ENCODE results near the gene PLTP. TPM values are rescaled to one million over a fixed set of nuclear protein-coding genes. Genes with fewer than 3 reads are reported as not detected.

The PLTP gene
- total RNA-seq, 4 donors from 2014 or later: 22.2 to 77.3 (median 37.3) TPM

DNA sequence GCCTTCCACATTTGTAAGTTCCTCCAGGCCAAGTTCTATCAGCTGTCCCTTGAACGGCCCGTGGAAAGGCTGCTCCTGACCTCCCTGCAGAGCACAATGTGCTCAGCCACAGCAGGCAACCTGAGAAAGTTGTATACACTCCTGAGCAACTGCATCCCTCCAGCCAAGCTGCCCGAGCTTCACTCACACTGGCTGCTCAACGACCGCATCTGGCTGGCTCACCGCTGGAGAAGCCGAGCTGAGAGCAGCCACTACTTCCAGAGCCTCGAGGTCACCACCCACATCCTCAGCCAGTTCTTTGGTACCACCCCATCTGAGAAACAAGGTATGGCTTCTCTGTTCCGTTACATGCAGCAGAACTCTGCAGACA, 28.9 kb downstream of the PLTP start:
- no peak for ATAC-seq
- intact Hi-C loops (cut with DNase I; ENCODE audit: low total_unique reads): loop anchor here (2.0 kb wide), 1 partner anchor 52 kb away; the partner anchor contains the start of gene PCIF1

DNA sequence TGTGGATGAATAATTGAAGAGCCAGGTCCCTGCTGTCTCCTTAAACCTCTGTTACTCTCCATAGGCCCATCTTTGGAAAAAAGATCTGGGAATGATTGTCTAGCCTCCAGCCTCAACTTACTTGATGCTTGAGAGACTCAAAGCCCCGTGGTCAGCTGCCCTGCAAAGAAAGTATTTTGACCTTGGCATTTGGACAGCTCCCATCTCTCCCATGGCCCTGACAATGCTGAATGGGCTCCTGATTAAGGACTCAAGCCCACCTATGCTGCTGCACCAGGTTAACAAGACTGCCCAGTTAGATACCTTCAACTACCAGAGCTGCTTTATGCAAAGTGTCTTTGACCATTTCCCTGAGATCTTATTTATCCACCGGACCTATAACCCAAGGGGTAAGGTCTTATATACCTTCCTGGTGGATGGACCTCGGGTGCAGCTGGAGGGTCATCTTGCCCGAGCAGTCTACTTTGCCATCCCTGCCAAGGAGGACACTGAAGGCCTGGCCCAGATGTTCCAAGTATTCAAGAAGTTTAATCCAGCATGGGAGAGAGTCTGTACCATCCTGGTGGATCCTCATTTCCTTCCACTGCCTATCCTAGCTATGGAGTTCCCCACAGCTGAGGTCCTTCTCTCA, 29.4 kb downstream of the PLTP start:
- H3K4me3 ChIP-seq: no peak overlapping the region
- H3K9me3 ChIP-seq: no peaks in the 10 kb centered on the region
- in situ Hi-C loops (cut with MboI; ENCODE audit: low sequenced_read_pairs in 4 of 4) (loop anchor here in 1 of 4 donors (10.0 kb wide), 1 partner anchor 88 kb away; the partner anchor contains the start of genes DNTTIP1 and WFDC3), intact Hi-C loops (cut with DNase I; ENCODE audit: low total_unique reads) (loop anchor here (2.0 kb wide), 1 partner anchor 52 kb away; the partner anchor contains the start of gene PCIF1)
- no peaks in the 10 kb centered on the region for H3K27me3 ChIP-seq
- TF ChIP-seq, protein P1, sequence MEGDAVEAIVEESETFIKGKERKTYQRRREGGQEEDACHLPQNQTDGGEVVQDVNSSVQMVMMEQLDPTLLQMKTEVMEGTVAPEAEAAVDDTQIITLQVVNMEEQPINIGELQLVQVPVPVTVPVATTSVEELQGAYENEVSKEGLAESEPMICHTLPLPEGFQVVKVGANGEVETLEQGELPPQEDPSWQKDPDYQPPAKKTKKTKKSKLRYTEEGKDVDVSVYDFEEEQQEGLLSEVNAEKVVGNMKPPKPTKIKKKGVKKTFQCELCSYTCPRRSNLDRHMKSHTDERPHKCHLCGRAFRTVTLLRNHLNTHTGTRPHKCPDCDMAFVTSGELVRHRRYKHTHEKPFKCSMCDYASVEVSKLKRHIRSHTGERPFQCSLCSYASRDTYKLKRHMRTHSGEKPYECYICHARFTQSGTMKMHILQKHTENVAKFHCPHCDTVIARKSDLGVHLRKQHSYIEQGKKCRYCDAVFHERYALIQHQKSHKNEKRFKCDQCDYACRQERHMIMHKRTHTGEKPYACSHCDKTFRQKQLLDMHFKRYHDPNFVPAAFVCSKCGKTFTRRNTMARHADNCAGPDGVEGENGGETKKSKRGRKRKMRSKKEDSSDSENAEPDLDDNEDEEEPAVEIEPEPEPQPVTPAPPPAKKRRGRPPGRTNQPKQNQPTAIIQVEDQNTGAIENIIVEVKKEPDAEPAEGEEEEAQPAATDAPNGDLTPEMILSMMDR (IDR thresholded peaks at IDR 0.05 in 4 of 5, conservative IDR thresholded peaks at IDR 0.05 in 1 of 5): no peak
- no peak for TF ChIP-seq POLR2A (IDR thresholded peaks at IDR 0.05)
- DNase-seq (no peak), ATAC-seq (no peak)
- H3K36me3 ChIP-seq: peaks cover 0 to 34% of the 10 kb centered on the region in 2 donors
- peaks cover 9 to 13% of the 10 kb centered on the region in 2 donors for H3K4me1 ChIP-seq
- H3K27ac ChIP-seq: peak overlapping the region in 1 of 4 donors; percentile 95

More for the DNA sequence above, 28.9 kb downstream of the PLTP start:
- H3K9me3 ChIP-seq: no peaks in the 10 kb centered on the region
- H3K27ac ChIP-seq: peak overlapping the region in 1 of 4 donors; percentile 95
- TF ChIP-seq POLR2A (IDR thresholded peaks at IDR 0.05): no peak
- TF ChIP-seq, protein P1 (IDR thresholded peaks at IDR 0.05 in 4 of 5, conservative IDR thresholded peaks at IDR 0.05 in 1 of 5): no peak
- peaks cover 9 to 13% of the 10 kb centered on the region in 2 donors for H3K4me1 ChIP-seq
- H3K27me3 ChIP-seq: no peaks in the 10 kb centered on the region
- H3K4me3 ChIP-seq: no peak overlapping the region
- DNase-seq: no peak
- in situ Hi-C loops (cut with MboI; ENCODE audit: low sequenced_read_pairs in 4 of 4): loop anchor here in 1 of 4 donors (10.0 kb wide), 1 partner anchor 88 kb away; the partner anchor contains the start of genes DNTTIP1 and WFDC3
- H3K36me3 ChIP-seq: peaks cover 0 to 29% of the 10 kb centered on the region in 2 donors

DNA sequence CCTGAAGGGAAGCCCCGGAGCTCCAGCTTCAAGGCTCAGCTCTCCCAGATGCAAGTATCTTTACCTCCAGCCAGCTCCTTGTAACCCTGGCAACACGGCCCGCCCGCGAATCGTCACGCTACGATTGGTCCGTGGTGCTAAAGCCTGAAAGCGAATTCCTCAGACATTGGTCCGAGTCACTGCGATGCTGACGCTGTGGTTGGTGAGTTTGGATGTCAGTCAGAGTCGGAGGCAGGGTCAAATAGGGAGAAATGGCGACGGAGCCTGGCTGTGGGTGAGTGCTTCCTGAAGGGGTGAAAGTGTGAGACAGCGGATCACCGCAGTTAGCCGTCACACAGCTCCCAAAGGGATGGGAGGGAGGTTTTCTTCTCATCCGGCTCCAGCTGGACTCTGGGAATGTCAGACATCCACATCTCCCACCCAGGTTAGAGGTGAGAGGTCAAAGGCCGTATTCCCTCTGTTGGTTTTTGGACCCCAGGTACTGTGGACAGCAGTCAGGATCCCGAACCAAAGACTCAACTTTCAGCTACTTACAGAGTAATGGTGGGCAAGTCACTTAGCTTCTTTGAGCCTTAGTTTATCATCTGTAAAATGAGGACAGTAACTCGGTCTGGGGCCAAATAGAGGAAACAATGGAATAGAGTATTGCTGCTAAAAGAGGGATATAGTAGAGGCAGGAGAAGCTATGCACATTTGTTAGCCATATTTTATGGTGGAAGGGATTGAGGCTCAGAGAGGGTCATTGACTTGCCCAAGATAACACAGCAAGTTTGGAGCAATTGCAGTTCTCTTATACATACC, 30.8 kb downstream of the PLTP start, which contains the start of gene ZSWIM1:
ZSWIM1 (plus strand) TSS at position 240 of the 801 bp plus-strand sequence. CDS start 1,366 bp downstream, outside the sequence.
- H3K36me3 ChIP-seq: peaks cover 0 to 32% of the 10 kb centered on the region in 2 donors
- intact Hi-C loops (cut with DNase I; ENCODE audit: low total_unique reads) (loop anchor here (1.0 to 2.0 kb wide), 3 partner anchors 24 to 90 kb away; partner anchors contain the start of genes ACOT8 and ZSWIM3), in situ Hi-C loops (cut with MboI; ENCODE audit: low sequenced_read_pairs in 4 of 4) (loop anchor here in 1 of 4 donors (10.0 kb wide), 1 partner anchor 86 kb away; the partner anchor contains the start of genes DNTTIP1 and WFDC3)
- peaks cover 9 to 13% of the 10 kb centered on the region in 2 donors for H3K4me1 ChIP-seq
- TF ChIP-seq, protein P1 (IDR thresholded peaks at IDR 0.05 in 4 of 5, conservative IDR thresholded peaks at IDR 0.05 in 1 of 5): no peak
- peak in 1 of 2 donors; percentile 45 for TF ChIP-seq POLR2A (IDR thresholded peaks at IDR 0.05)
- H3K27me3 ChIP-seq: no peaks in the 10 kb centered on the region
- DNase-seq (peak; percentile 98 to 99), ATAC-seq (peak; percentile 100)
- peak within 1 kb of the TSS; percentile 87 to 95 (median 92) for H3K27ac ChIP-seq
- H3K4me3 ChIP-seq: peak within 1 kb of the TSS; percentile 67 to 70 (median 68)
- H3K9me3 ChIP-seq: no peaks in the 10 kb centered on the region

DNA sequence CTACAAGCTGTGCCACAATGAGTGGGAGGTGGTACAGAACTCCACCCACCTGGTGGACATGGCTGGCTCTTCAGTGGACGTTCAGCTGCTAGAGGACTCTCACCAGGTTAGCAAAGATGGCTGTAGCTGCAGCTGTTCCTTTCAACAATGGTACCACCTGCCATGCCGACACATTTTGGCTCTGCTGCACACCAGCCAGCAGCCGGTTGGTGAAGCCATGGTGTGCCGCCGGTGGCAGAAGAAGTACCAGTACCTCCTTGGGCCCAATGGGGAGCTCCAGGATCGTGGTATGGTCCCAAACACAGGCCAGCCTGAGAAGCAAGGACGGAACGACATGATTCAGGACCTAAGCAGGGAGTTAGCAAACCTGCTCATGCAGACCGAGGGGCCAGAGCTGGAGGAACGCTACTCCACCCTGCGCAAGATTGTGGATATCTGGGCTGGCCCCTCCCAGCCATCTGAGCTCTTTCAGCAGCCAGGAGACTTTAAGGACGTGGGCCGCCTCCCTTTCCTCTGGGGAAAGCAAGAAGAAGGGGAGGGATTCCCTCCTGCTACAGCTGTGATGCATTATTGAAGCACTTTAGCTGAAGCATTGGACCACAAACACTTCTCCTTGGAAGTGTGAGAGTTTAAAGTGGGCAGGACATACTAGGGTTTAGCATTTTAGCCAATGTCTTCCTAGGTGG, 33.7 kb downstream of the PLTP start:
- intact Hi-C loops (cut with DNase I; ENCODE audit: low total_unique reads): no loop called here
- no peaks in the 10 kb centered on the region for H3K9me3 ChIP-seq
- no peak for DNase-seq
- ATAC-seq: no peak
- H3K4me1 ChIP-seq: peaks cover 9 to 13% of the 10 kb centered on the region in 2 donors
- H3K36me3 ChIP-seq: peaks cover 0 to 25% of the 10 kb centered on the region in 2 donors
- H3K4me3 ChIP-seq: no peak overlapping the region
- TF ChIP-seq POLR2A (IDR thresholded peaks at IDR 0.05): no peak
- TF ChIP-seq, protein P1 (IDR thresholded peaks at IDR 0.05 in 4 of 5, conservative IDR thresholded peaks at IDR 0.05 in 1 of 5): no peak
- no peaks in the 10 kb centered on the region for H3K27me3 ChIP-seq
- in situ Hi-C loops (cut with MboI; ENCODE audit: low sequenced_read_pairs in 4 of 4): no loop called here
- no peak overlapping the region for H3K27ac ChIP-seq

All from gastrocnemius medialis (tissue), 4 donors.